Measurements from ENCODE around the gene OR14J1.
"Not testable (repeated sequence)": the region's sequence is repeated elsewhere in the genome, so short reads cannot be mapped to it uniquely, and the experiment has no call there.

OR14J1 gene

GRCh38 chr6:29301316-29301715, at the start of gene OR14J1:
TSS of gene OR14J1 (plus strand) at chr6:29301701. CDS start at chr6:29306690, 4,989 bp downstream.
- Mint-ChIP-seq H3K9me3 (no peaks in the 10 kb centered on the region), H3K4me3 (no peak within 1 kb of the TSS), H3K27ac (no peak within 1 kb of the TSS), H3K27me3 (peaks cover 39% of the 10 kb centered on the region), H3K4me1 (ENCODE audit: low read depth) (no peaks in the 10 kb centered on the region), H3K36me3 (ENCODE audit: low read depth) (no peaks in the 10 kb centered on the region)
- DNase-seq = no peak

- peaks cover 14% of the 10 kb centered on the region for H3K9me3 Mint-ChIP-seq
- DNase-seq = no peak
- no peaks in the 10 kb centered on the region for H3K4me1 Mint-ChIP-seq (ENCODE audit: low read depth)
- H3K4me3 Mint-ChIP-seq = no peak overlapping the region
- no peaks in the 10 kb centered on the region for H3K36me3 Mint-ChIP-seq (ENCODE audit: low read depth)
- no peak overlapping the region for H3K27ac Mint-ChIP-seq
- H3K27me3 Mint-ChIP-seq = peaks cover 58% of the 10 kb centered on the region
Observed at GRCh38 chr6:29251736-29252135, 49.8 kb upstream of the OR14J1 start.

GRCh38 chr6:29255530-29255929, 46.0 kb upstream of the OR14J1 start:
- Mint-ChIP-seq H3K4me3 (no peak overlapping the region), H3K36me3 (ENCODE audit: low read depth) (no peaks in the 10 kb centered on the region), H3K9me3 (peaks cover 14% of the 10 kb centered on the region), H3K27ac (no peak overlapping the region), H3K4me1 (ENCODE audit: low read depth) (no peaks in the 10 kb centered on the region), H3K27me3 (peaks cover 25% of the 10 kb centered on the region)
- no peak for DNase-seq

- no peaks in the 10 kb centered on the region for H3K36me3 Mint-ChIP-seq (ENCODE audit: low read depth)
- H3K27ac Mint-ChIP-seq = no peak overlapping the region
- no peak for DNase-seq
- H3K4me3 Mint-ChIP-seq = no peak overlapping the region
- H3K9me3 Mint-ChIP-seq = peaks cover 2% of the 10 kb centered on the region
- no peaks in the 10 kb centered on the region for H3K4me1 Mint-ChIP-seq (ENCODE audit: low read depth)
- peaks cover 21% of the 10 kb centered on the region for H3K27me3 Mint-ChIP-seq
Observed at GRCh38 chr6:29259721-29260120, 41.8 kb upstream of the OR14J1 start.

- no peak for DNase-seq
- peaks cover 4% of the 10 kb centered on the region for H3K9me3 Mint-ChIP-seq
- H3K27ac Mint-ChIP-seq = no peak overlapping the region
- no peak overlapping the region for H3K4me3 Mint-ChIP-seq
- peaks cover 41% of the 10 kb centered on the region for H3K27me3 Mint-ChIP-seq
- no peaks in the 10 kb centered on the region for H3K36me3 Mint-ChIP-seq (ENCODE audit: low read depth)
- H3K4me1 Mint-ChIP-seq (ENCODE audit: low read depth) = no peaks in the 10 kb centered on the region
Observed at GRCh38 chr6:29263001-29263400, 38.5 kb upstream of the OR14J1 start.

GRCh38 chr6:29294499-29294914, 7.0 kb upstream of the OR14J1 start:
- Mint-ChIP-seq H3K4me3 (no peak overlapping the region), H3K36me3 (ENCODE audit: low read depth) (no peaks in the 10 kb centered on the region), H3K4me1 (ENCODE audit: low read depth) (no peaks in the 10 kb centered on the region), H3K9me3 (no peaks in the 10 kb centered on the region), H3K27ac (no peak overlapping the region), H3K27me3 (peaks cover 40% of the 10 kb centered on the region)
- DNase-seq = no peak

GRCh38 chr6:29295181-29295585, 6.3 kb upstream of the OR14J1 start:
- Mint-ChIP-seq H3K27ac (no peak overlapping the region), H3K4me1 (ENCODE audit: low read depth) (no peaks in the 10 kb centered on the region), H3K9me3 (no peaks in the 10 kb centered on the region), H3K36me3 (ENCODE audit: low read depth) (no peaks in the 10 kb centered on the region), H3K27me3 (peaks cover 37% of the 10 kb centered on the region), H3K4me3 (no peak overlapping the region)
- DNase-seq = no peak

GRCh38 chr6:29295623-29296022, 5.9 kb upstream of the OR14J1 start:
- peaks cover 35% of the 10 kb centered on the region for H3K27me3 Mint-ChIP-seq
- no peaks in the 10 kb centered on the region for H3K9me3 Mint-ChIP-seq
- no peak for DNase-seq
- H3K4me3 Mint-ChIP-seq = no peak overlapping the region
- H3K36me3 Mint-ChIP-seq (ENCODE audit: low read depth) = no peaks in the 10 kb centered on the region
- H3K4me1 Mint-ChIP-seq (ENCODE audit: low read depth) = no peaks in the 10 kb centered on the region
- H3K27ac Mint-ChIP-seq = no peak overlapping the region

- H3K27me3 Mint-ChIP-seq = peaks cover 34% of the 10 kb centered on the region
- H3K27ac Mint-ChIP-seq = no peak overlapping the region
- no peaks in the 10 kb centered on the region for H3K9me3 Mint-ChIP-seq
- no peaks in the 10 kb centered on the region for H3K36me3 Mint-ChIP-seq (ENCODE audit: low read depth)
- H3K4me3 Mint-ChIP-seq = no peak overlapping the region
- no peak for DNase-seq
- no peaks in the 10 kb centered on the region for H3K4me1 Mint-ChIP-seq (ENCODE audit: low read depth)
Observed at GRCh38 chr6:29319931-29320330, 18.4 kb downstream of the OR14J1 start.

GRCh38 chr6:29323332-29323731, 21.8 kb downstream of the OR14J1 start:
- not testable (repeated sequence) for H3K36me3 Mint-ChIP-seq (ENCODE audit: low read depth); H3K9me3 Mint-ChIP-seq; H3K4me1 Mint-ChIP-seq (ENCODE audit: low read depth); H3K4me3 Mint-ChIP-seq; DNase-seq; H3K27ac Mint-ChIP-seq
- H3K27me3 Mint-ChIP-seq = peaks cover 50% of the 10 kb centered on the region

GRCh38 chr6:29325777-29326176, 24.3 kb downstream of the OR14J1 start:
- no peak for DNase-seq
- Mint-ChIP-seq H3K4me1 (ENCODE audit: low read depth) (no peaks in the 10 kb centered on the region), H3K36me3 (ENCODE audit: low read depth) (no peaks in the 10 kb centered on the region)

GRCh38 chr6:29332676-29333075, 31.2 kb downstream of the OR14J1 start:
- no peak for DNase-seq
- Mint-ChIP-seq H3K4me1 (ENCODE audit: low read depth) (no peaks in the 10 kb centered on the region), H3K27ac (no peak overlapping the region), H3K4me3 (no peak overlapping the region), H3K36me3 (ENCODE audit: low read depth) (no peaks in the 10 kb centered on the region), H3K27me3 (peaks cover 64% of the 10 kb centered on the region), H3K9me3 (peaks cover 2% of the 10 kb centered on the region)

More at GRCh38 chr6:29325777-29326176, 24.3 kb downstream of the OR14J1 start:
- Mint-ChIP-seq H3K27me3 (peaks cover 62% of the 10 kb centered on the region), H3K27ac (no peak overlapping the region), H3K4me3 (no peak overlapping the region), H3K9me3 (no peaks in the 10 kb centered on the region)

- Mint-ChIP-seq H3K9me3 (peaks cover 2% of the 10 kb centered on the region), H3K27me3 (peaks cover 63% of the 10 kb centered on the region), H3K4me3 (no peak overlapping the region), H3K4me1 (ENCODE audit: low read depth) (no peaks in the 10 kb centered on the region), H3K27ac (no peak overlapping the region), H3K36me3 (ENCODE audit: low read depth) (no peaks in the 10 kb centered on the region)
- no peak for DNase-seq
Observed at GRCh38 chr6:29336269-29336668, 34.8 kb downstream of the OR14J1 start.

GRCh38 chr6:29345380-29345779, 43.9 kb downstream of the OR14J1 start:
- no peak for DNase-seq
- peaks cover 30% of the 10 kb centered on the region for H3K27me3 Mint-ChIP-seq
- no peak overlapping the region for H3K4me3 Mint-ChIP-seq
- H3K27ac Mint-ChIP-seq = no peak overlapping the region
- H3K4me1 Mint-ChIP-seq (ENCODE audit: low read depth) = no peaks in the 10 kb centered on the region
- H3K9me3 Mint-ChIP-seq = peaks cover 2% of the 10 kb centered on the region
- H3K36me3 Mint-ChIP-seq (ENCODE audit: low read depth) = no peaks in the 10 kb centered on the region

GRCh38 chr6:29349348-29349747, 47.8 kb downstream of the OR14J1 start:
- DNase-seq; H3K4me3 Mint-ChIP-seq; H3K36me3 Mint-ChIP-seq (ENCODE audit: low read depth); H3K27ac Mint-ChIP-seq; H3K9me3 Mint-ChIP-seq; H3K4me1 Mint-ChIP-seq (ENCODE audit: low read depth): not testable (repeated sequence)
- peaks cover 52% of the 10 kb centered on the region for H3K27me3 Mint-ChIP-seq

- Mint-ChIP-seq H3K36me3 (ENCODE audit: low read depth) (no peaks in the 10 kb centered on the region), H3K27ac (no peak overlapping the region), H3K4me1 (ENCODE audit: low read depth) (no peaks in the 10 kb centered on the region), H3K4me3 (no peak overlapping the region), H3K27me3 (peaks cover 70% of the 10 kb centered on the region), H3K9me3 (no peaks in the 10 kb centered on the region)
- DNase-seq = no peak
Observed at GRCh38 chr6:29354980-29355379, 53.5 kb downstream of the OR14J1 start.
